Neural crest cell (in vitro differentiated cells): ENCODE results near the gene POLR3K. TPM values are rescaled to one million over a fixed set of nuclear protein-coding genes. Genes with fewer than 3 reads are reported as not detected.

ENCODE experiments used
- DNase-seq: peaks from one replicate; pipeline ENCODE4 v3.0.0; 2021; ENCODE audit warnings: low read depth, mixed read lengths, low spot score
- H3K27ac Mint-ChIP-seq: one replicate; pipeline ENCODE4 v1.8.0; 2021; ENCODE audit warnings: mild to moderate bottlenecking, mixed read lengths; ENCODE audit not compliant: unreplicated experiment
- H3K27me3 Mint-ChIP-seq: 2 replicates; pipeline ENCODE4 v1.8.0; 2021; ENCODE audit warnings: low read depth, mild to moderate bottlenecking, mixed read lengths
- H3K36me3 Mint-ChIP-seq: 2 replicates; pipeline ENCODE4 v1.8.0; 2021; ENCODE audit warnings: low read depth, mild to moderate bottlenecking, mixed read lengths
- H3K4me1 Mint-ChIP-seq: 2 replicates; pipeline ENCODE4 v1.8.0; 2021; ENCODE audit warnings: mixed read lengths
- H3K4me3 Mint-ChIP-seq: one replicate; pipeline ENCODE4 v1.8.0; 2021; ENCODE audit warnings: mild to moderate bottlenecking, mixed read lengths
- H3K9me3 Mint-ChIP-seq: 2 replicates; pipeline ENCODE4 v1.8.0; 2021; ENCODE audit warnings: mixed read lengths
- CTCF ChIP-seq: fragments of 200-600 bp; sonication (generic); conservative IDR thresholded peaks from 2 replicates; pipeline ENCODE4 v1.5.0; 2021; ENCODE audit warnings: antibody characterized with exemption, mild to moderate bottlenecking
- long read RNA-seq: library from polyadenylated mRNA; unstranded; transcript quantifications from one replicate; pipeline ENCODE4 v2.0.0, GENCODE V29; 2020
- total RNA-seq: library from RNA; stranded (reverse); gene quantifications from 2 replicates; pipeline ENCODE4 v1.2.1, GENCODE V29; 2021

Gene POLR3K
- total RNA-seq = 35.8 and 36.7 TPM in 2 replicates
- long read RNA-seq, transcript POLR3K-201 (3 exons, 1,392 nt) = major isoform, 30 of 30 reads
- long read RNA-seq, partial matches to known transcripts = 0 of 30 reads
- long read RNA-seq, other reads (novel, unspliced or antisense) = 0 of 30 reads

- Mint-ChIP-seq H3K4me3 (peak within 1 kb of the TSS; percentile 97), H3K4me1 (peaks cover 32% of the 10 kb centered on the region), H3K36me3 (peaks cover 23% of the 10 kb centered on the region), H3K9me3 (no peaks in the 10 kb centered on the region), H3K27ac (peak within 1 kb of the TSS; percentile 96), H3K27me3 (no peaks in the 10 kb centered on the region)
- no peak for TF ChIP-seq CTCF
- DNase-seq = peak; percentile 95
Observed at GRCh38 chr16:53346-54236, at the start of gene POLR3K, which contains the start of gene SNRNP25. TSS of gene POLR3K (minus strand) at chr16:53608. CDS start at chr16:53586, 22 bp downstream. TSS of gene SNRNP25 (plus strand) at chr16:53828. CDS start at chr16:54017, 189 bp downstream.

- DNase-seq = no peak
- TF ChIP-seq CTCF = no peak
- Mint-ChIP-seq H3K4me1 (peaks cover 26% of the 10 kb centered on the region), H3K27ac (peak overlapping the region; percentile 72), H3K27me3 (no peaks in the 10 kb centered on the region), H3K9me3 (no peaks in the 10 kb centered on the region), H3K4me3 (peak overlapping the region; percentile 2), H3K36me3 (no peaks in the 10 kb centered on the region)
Observed at GRCh38 chr16:102060-102855, 48.9 kb upstream of the POLR3K start.

GRCh38 chr16:101586-101985 is 48.2 kb upstream of the POLR3K start:
- Mint-ChIP-seq H3K27me3 (no peaks in the 10 kb centered on the region), H3K27ac (no peak overlapping the region), H3K9me3 (no peaks in the 10 kb centered on the region), H3K4me3 (peak overlapping the region; percentile 2), H3K4me1 (peaks cover 27% of the 10 kb centered on the region), H3K36me3 (no peaks in the 10 kb centered on the region)
- no peak for TF ChIP-seq CTCF
- DNase-seq = no peak

- Mint-ChIP-seq H3K27ac (no peak overlapping the region), H3K36me3 (no peaks in the 10 kb centered on the region), H3K4me3 (no peak overlapping the region), H3K9me3 (no peaks in the 10 kb centered on the region), H3K27me3 (no peaks in the 10 kb centered on the region), H3K4me1 (peaks cover 30% of the 10 kb centered on the region)
- DNase-seq = no peak
- TF ChIP-seq CTCF = no peak
Observed at GRCh38 chr16:100989-101388, 47.6 kb upstream of the POLR3K start.

GRCh38 chr16:97822-98221 is 44.4 kb upstream of the POLR3K start:
- Mint-ChIP-seq H3K4me1 (peaks cover 28% of the 10 kb centered on the region), H3K27ac (peak overlapping the region; percentile 27), H3K9me3 (no peaks in the 10 kb centered on the region), H3K27me3 (no peaks in the 10 kb centered on the region), H3K4me3 (no peak overlapping the region), H3K36me3 (no peaks in the 10 kb centered on the region)
- no peak for DNase-seq
- no peak for TF ChIP-seq CTCF
